Measurements from ENCODE around the gene CCL28.

Gene CCL28

GRCh38 chr5:43396762-43397304, 15.4 kb downstream of the CCL28 start:
- DNase-seq (ENCODE audit: low read depth in 1 of 2, low spot score in 1 of 2) = peak in 1 of 2 experiments; percentile 32
- Histone ChIP-seq H3K27me3 (ENCODE audit: insufficient read depth, poor library complexity, severe bottlenecking) (no peaks in the 10 kb centered on the region), H3K27ac (replicated peaks) (no peak overlapping the region), H3K4me3 (replicated peaks; ENCODE audit: insufficient read depth, low read length) (peak overlapping the region; percentile 34)
- TF ChIP-seq GABPA (IDR thresholded peaks at IDR 0.05; ENCODE audit: low read depth) (no peak), CTCF (IDR thresholded peaks at IDR 0.05; ENCODE audit: insufficient read depth, low read length) (no peak), POLR2AphosphoS5 (IDR thresholded peaks at IDR 0.05; ENCODE audit: low read depth) (no peak), REST (IDR thresholded peaks at IDR 0.05; ENCODE audit: insufficient replicate concordance, low read depth) (no peak), SPI1 (IDR thresholded peaks at IDR 0.05; ENCODE audit: borderline replicate concordance, low read depth) (no peak)

GRCh38 chr5:43390471-43390870, 21.7 kb downstream of the CCL28 start:
- Histone ChIP-seq H3K27me3 (ENCODE audit: insufficient read depth, poor library complexity, severe bottlenecking) (no peaks in the 10 kb centered on the region), H3K27ac (replicated peaks) (no peak overlapping the region), H3K4me3 (replicated peaks; ENCODE audit: insufficient read depth, low read length) (no peak overlapping the region)
- DNase-seq (ENCODE audit: low read depth in 1 of 2, low spot score in 1 of 2) = no peak
- no peak for TF ChIP-seq POLR2AphosphoS5 (IDR thresholded peaks at IDR 0.05; ENCODE audit: low read depth)
- no peak for TF ChIP-seq GABPA (IDR thresholded peaks at IDR 0.05; ENCODE audit: low read depth)
- TF ChIP-seq SPI1 (IDR thresholded peaks at IDR 0.05; ENCODE audit: borderline replicate concordance, low read depth) = no peak
- no peak for TF ChIP-seq REST (IDR thresholded peaks at IDR 0.05; ENCODE audit: insufficient replicate concordance, low read depth)
- TF ChIP-seq CTCF (IDR thresholded peaks at IDR 0.05; ENCODE audit: insufficient read depth, low read length) = no peak

- DNase-seq (ENCODE audit: low read depth in 1 of 2, low spot score in 1 of 2) = peak; percentile 84 to 87
- no peak overlapping the region for H3K27ac ChIP-seq (replicated peaks)
Measured at GRCh38 chr5:43389679-43390329, 22.4 kb downstream of the CCL28 start.

More at GRCh38 chr5:43389679-43390329, 22.4 kb downstream of the CCL28 start:
- TF ChIP-seq CTCF (IDR thresholded peaks at IDR 0.05; ENCODE audit: insufficient read depth, low read length) = peak; percentile 79
- peak; percentile 40; the same call in 1 of the 2 replicates for TF ChIP-seq SPI1 (IDR thresholded peaks at IDR 0.05; ENCODE audit: borderline replicate concordance, low read depth)
- no peak for TF ChIP-seq GABPA (IDR thresholded peaks at IDR 0.05; ENCODE audit: low read depth)
- no peak for TF ChIP-seq POLR2AphosphoS5 (IDR thresholded peaks at IDR 0.05; ENCODE audit: low read depth)
- H3K27me3 ChIP-seq (ENCODE audit: insufficient read depth, poor library complexity, severe bottlenecking) = no peaks in the 10 kb centered on the region
- no peak overlapping the region for H3K4me3 ChIP-seq (replicated peaks; ENCODE audit: insufficient read depth, low read length)
